ENCODE data around the gene TNPO3. TPM values are rescaled to one million over a fixed set of nuclear protein-coding genes. Genes with fewer than 3 reads are reported as not detected.
"Not testable (repeated sequence)": the region's sequence is repeated elsewhere in the genome, so short reads cannot be mapped to it uniquely, and the experiment has no call there.

The TNPO3 gene
- total RNA-seq, 1 donor from 2014 or later = 27.7 TPM

- no peak for DNase-seq (ENCODE audit: low spot score)
- intact Hi-C loops (cut with DNase I) = no loop called here
Measured at GRCh38 chr7:128944487-128945236, 110.2 kb downstream of the TNPO3 start.

- DNase-seq (ENCODE audit: low spot score); intact Hi-C loops (cut with DNase I): not testable (repeated sequence)
Measured at GRCh38 chr7:128943251-128943650, 111.7 kb downstream of the TNPO3 start.

- intact Hi-C loops (cut with DNase I) = no loop called here
- DNase-seq (ENCODE audit: low spot score) = no peak
Measured at GRCh38 chr7:128941946-128942526, 112.9 kb downstream of the TNPO3 start.

GRCh38 chr7:128941323-128941890 is 113.5 kb downstream of the TNPO3 start:
- intact Hi-C loops (cut with DNase I) = no loop called here
- DNase-seq (ENCODE audit: low spot score) = no peak

GRCh38 chr7:128940494-128941322 is 114.2 kb downstream of the TNPO3 start:
- intact Hi-C loops (cut with DNase I) = no loop called here
- peak; percentile 93 for DNase-seq (ENCODE audit: low spot score)

- DNase-seq (ENCODE audit: low spot score) = no peak
- intact Hi-C loops (cut with DNase I) = no loop called here
Measured at GRCh38 chr7:128939861-128940410, 115.0 kb downstream of the TNPO3 start.

GRCh38 chr7:128939075-128939860 is 115.6 kb downstream of the TNPO3 start:
- peak; percentile 57 for DNase-seq (ENCODE audit: low spot score)
- intact Hi-C loops (cut with DNase I) = no loop called here

- peak; percentile 74 for DNase-seq (ENCODE audit: low spot score)
- intact Hi-C loops (cut with DNase I) = no loop called here
Measured at GRCh38 chr7:128938544-128939074, 116.3 kb downstream of the TNPO3 start.

GRCh38 chr7:128937647-128938543 is 117.0 kb downstream of the TNPO3 start, which contains the start of gene IRF5:
Gene IRF5, plus strand, starts transcription at chr7:128937927. Its CDS starts 4,155 bp downstream, at chr7:128942082.
- peak; percentile 90 for DNase-seq (ENCODE audit: low spot score)
- intact Hi-C loops (cut with DNase I) = no loop called here

GRCh38 chr7:128937271-128937646 is 117.7 kb downstream of the TNPO3 start:
- intact Hi-C loops (cut with DNase I) = no loop called here
- peak; percentile 69 for DNase-seq (ENCODE audit: low spot score)

- intact Hi-C loops (cut with DNase I) = no loop called here
Measured at GRCh38 chr7:128936798-128937197, 118.1 kb downstream of the TNPO3 start.

GRCh38 chr7:128935342-128935730 is 119.6 kb downstream of the TNPO3 start:
- intact Hi-C loops (cut with DNase I) = no loop called here
- peak; percentile 38 for DNase-seq (ENCODE audit: low spot score)

More at GRCh38 chr7:128936798-128937197, 118.1 kb downstream of the TNPO3 start:
- DNase-seq (ENCODE audit: low spot score) = peak; percentile 43

- DNase-seq (ENCODE audit: low spot score) = peak; percentile 71
- intact Hi-C loops (cut with DNase I) = no loop called here
Measured at GRCh38 chr7:128934361-128935341, 120.3 kb downstream of the TNPO3 start.

- DNase-seq (ENCODE audit: low spot score) = no peak
- intact Hi-C loops (cut with DNase I) = no loop called here
Measured at GRCh38 chr7:128933180-128933891, 121.6 kb downstream of the TNPO3 start.

- intact Hi-C loops (cut with DNase I) = no loop called here
- DNase-seq (ENCODE audit: low spot score) = no peak
Measured at GRCh38 chr7:128932862-128933179, 122.1 kb downstream of the TNPO3 start.
